Hindlimb muscle (tissue), 1 donor: Measurements from ENCODE around the gene RNU5D-1. TPM values are rescaled to one million over a fixed set of nuclear protein-coding genes. Genes with fewer than 3 reads are reported as not detected.

ENCODE experiments used
- DNase-seq: peaks from one replicate; pipeline ENCODE4 v3.0.0-alpha.2; 2013
- polyA plus RNA-seq: library from polyadenylated mRNA; unstranded; fragments of 120-200 nt; gene quantifications from one replicate; pipeline ENCODE4 v1.2.1, GENCODE V29; 2013; ENCODE audit not compliant: insufficient read length

Gene RNU5D-1
- polyA plus RNA-seq, 1 donor, result not detected

GRCh38 chr1:44698138-44698537 is 32.8 kb downstream of the RNU5D-1 start:
- no peak for DNase-seq

- no peak for DNase-seq
Observed at GRCh38 chr1:44696789-44697345, 34.1 kb downstream of the RNU5D-1 start.

- DNase-seq, result no peak
Observed at GRCh38 chr1:44696101-44696500, 34.9 kb downstream of the RNU5D-1 start.

- no peak for DNase-seq
Observed at GRCh38 chr1:44695671-44696070, 35.3 kb downstream of the RNU5D-1 start.

GRCh38 chr1:44694863-44695478 is 36.0 kb downstream of the RNU5D-1 start:
- no peak for DNase-seq

GRCh38 chr1:44693900-44694299 is 37.1 kb downstream of the RNU5D-1 start:
- DNase-seq, result no peak

GRCh38 chr1:44693159-44693558 is 37.8 kb downstream of the RNU5D-1 start:
- DNase-seq, result no peak

GRCh38 chr1:44689447-44689765 is 41.6 kb downstream of the RNU5D-1 start:
- DNase-seq, result no peak

GRCh38 chr1:44688760-44689446 is 42.1 kb downstream of the RNU5D-1 start:
- DNase-seq, result no peak

- no peak for DNase-seq
Observed at GRCh38 chr1:44685881-44686280, 45.1 kb downstream of the RNU5D-1 start.

- no peak for DNase-seq
Observed at GRCh38 chr1:44685218-44685617, 45.8 kb downstream of the RNU5D-1 start.

GRCh38 chr1:44684525-44684924 is 46.4 kb downstream of the RNU5D-1 start:
- no peak for DNase-seq

GRCh38 chr1:44682883-44683265 is 48.1 kb downstream of the RNU5D-1 start:
- DNase-seq, result no peak

- no peak for DNase-seq
Observed at GRCh38 chr1:44681905-44682882, 48.8 kb downstream of the RNU5D-1 start.

Other genes with a start within 250 kb of the RNU5D-1 start
- 8.7 TPM for gene TMEM53, start 56.7 kb downstream of the RNU5D-1 start, polyA plus RNA-seq
- gene ARMH1, start 56.5 kb downstream of the RNU5D-1 start, polyA plus RNA-seq, result 2.2 TPM
- 10.6 TPM for gene KIF2C, start 8.7 kb upstream of the RNU5D-1 start, polyA plus RNA-seq
- gene RPS8, start 44.4 kb upstream of the RNU5D-1 start, polyA plus RNA-seq, result 2,950 TPM
- gene BEST4, start 57.0 kb upstream of the RNU5D-1 start, polyA plus RNA-seq, result 0.19 TPM
- gene PLK3, start 69.2 kb upstream of the RNU5D-1 start, polyA plus RNA-seq, result 12.4 TPM
- not detected for gene DYNLT4, start 76.2 kb upstream of the RNU5D-1 start, polyA plus RNA-seq
- 7.9 TPM for gene BTBD19, start 77.4 kb upstream of the RNU5D-1 start, polyA plus RNA-seq
- gene PTCH2, start 112.1 kb upstream of the RNU5D-1 start, polyA plus RNA-seq, result 10.0 TPM